HCT116 (cell line): ENCODE data around the gene COX6B2. TPM values are rescaled to one million over a fixed set of nuclear protein-coding genes. Genes with fewer than 3 reads are reported as not detected.

ENCODE experiments used
- ATAC-seq: fragments of 200-7000 bp; cut with Tn5 transposase; 2 replicates; pipeline ENCODE4 v1.9.1; 2020; ENCODE audit warnings: mild to moderate bottlenecking, moderate library complexity
- BruUV-seq: library from RNA; stranded (reverse); fragments of 400-500 nt; replicated peaks from 2 replicates; lab custom pipeline; 2021; lab: Mats Ljungman, UMichigan
- CTCF ChIA-PET: fragments of 300-600 bp; sonication (Branson Sonifier 250); formaldehyde crosslinking; loops from one replicate; lab custom pipeline; 2021; ENCODE audit warnings: antibody characterized with exemption; lab: Charles Lee
- POLR2A ChIA-PET: fragments of 300-600, 350-600 bp; sonication (Branson Sonifier 250); formaldehyde crosslinking; loops from one replicate; lab custom pipeline; 2021; ENCODE audit warnings: antibody characterized with exemption; lab: Charles Lee
- RAD21 ChIA-PET, 2 experiments: fragments of 300-600 bp; sonication (Branson Sonifier 250); formaldehyde crosslinking; loops; one replicate each; lab custom pipeline; 2023; ENCODE audit warnings: low total read pairs in 2 of 2; ENCODE audit not compliant: uncharacterized antibody in 2 of 2, unreplicated experiment in 2 of 2, low non-redundant PET in 1 of 2; lab: Charles Lee
- DNase-seq: peaks from one replicate; pipeline ENCODE4 v3.0.0-alpha.2; 2010; ENCODE audit warnings: low read depth, low spot score
- H2AFZ ChIP-seq: fragments of 200-600 bp; shearing (Covaris generic), sonication (generic); 2 replicates; pipeline ENCODE4 v1.6.1; 2017; ENCODE audit warnings: low read depth, mixed run types, mixed read lengths, antibody characterized with exemption, low read length; ENCODE audit not compliant: poor library complexity, severe bottlenecking
- H3K27ac ChIP-seq: 2 replicates; pipeline ENCODE4 v1.5.1; 2012; ENCODE audit warnings: low read depth, low read length
- H3K27me3 ChIP-seq: fragments of 200-600 bp; sonication (generic); 2 replicates; pipeline ENCODE4 v1.6.1; 2016; ENCODE audit warnings: mixed run types, low read length, mixed read lengths; ENCODE audit not compliant: insufficient read depth
- H3K36me3 ChIP-seq, 2 experiments: fragments of 200-500 bp in 1 of 2; fragments of 200-600 bp in 1 of 2; sonication (Bioruptor generic) in 1 of 2; sonication (generic) in 1 of 2; 2 replicates each; pipeline versions ENCODE4 v1.5.1 to v1.6.1; 2014 to 2016; ENCODE audit warnings: low read length in 2 of 2, inconsistent platforms in 1 of 2, mixed read lengths in 1 of 2, mixed run types in 1 of 2; ENCODE audit not compliant: insufficient read depth in 2 of 2, control insufficient read depth in 1 of 2
- H3K4me1 ChIP-seq, 2 experiments: fragments of 200-600 bp in 1 of 2; sonication (generic) in 1 of 2; 2 replicates each; pipeline versions ENCODE4 v1.5.1 to v1.6.1; 2012 to 2017; ENCODE audit warnings: low read length in 2 of 2, inconsistent platforms in 1 of 2, mild to moderate bottlenecking in 1 of 2, mixed read lengths in 1 of 2, mixed run types in 1 of 2, moderate library complexity in 1 of 2; ENCODE audit not compliant: insufficient read depth in 2 of 2, control insufficient read depth in 1 of 2
- H3K4me2 ChIP-seq: fragments of 200-600 bp; sonication (generic); 2 replicates; pipeline ENCODE4 v1.6.1; 2017; ENCODE audit warnings: mixed run types, low read length, mixed read lengths
- H3K4me3 ChIP-seq, 2 experiments: fragments of 200-600 bp in 1 of 2; sonication (generic) in 1 of 2; replicated peaks in 1 of 2; 2 replicates each; pipeline ENCODE4 v1.5.1; 2011 to 2016; ENCODE audit warnings: low read length in 2 of 2, control low read depth in 1 of 2, low read depth in 1 of 2, mild to moderate bottlenecking in 1 of 2, mixed read lengths in 1 of 2, mixed run types in 1 of 2
- H3K79me2 ChIP-seq: fragments of 200-600 bp; sonication (generic); 2 replicates; pipeline ENCODE4 v1.6.1; 2017; ENCODE audit warnings: mild to moderate bottlenecking, mixed run types, low read length, moderate library complexity, mixed read lengths; ENCODE audit not compliant: insufficient read depth
- H3K9ac ChIP-seq: fragments of 200-600 bp; sonication (generic); 2 replicates; pipeline ENCODE4 v1.6.1; 2016; ENCODE audit warnings: low read length, mixed read lengths
- H3K9me2 ChIP-seq: fragments of 200-600 bp; sonication (generic), shearing (Covaris generic); 2 replicates; pipeline ENCODE4 v1.6.1; 2017; ENCODE audit warnings: mixed run types, mild to moderate bottlenecking, moderate library complexity; ENCODE audit not compliant: insufficient read depth
- H3K9me3 ChIP-seq, 2 experiments: fragments of 200-500 bp in 1 of 2; fragments of 200-600 bp in 1 of 2; sonication (Bioruptor generic) in 1 of 2; sonication (generic) in 1 of 2; 2 replicates each; pipeline ENCODE4 v1.6.1; 2014 to 2017; ENCODE audit warnings: low read length in 2 of 2, mixed read lengths in 2 of 2, inconsistent platforms in 1 of 2, low read depth in 1 of 2, mild to moderate bottlenecking in 1 of 2, mixed run types in 1 of 2, moderate library complexity in 1 of 2; ENCODE audit not compliant: control insufficient read depth in 1 of 2, insufficient read depth in 1 of 2
- H4K20me1 ChIP-seq: fragments of 200-600 bp; sonication (generic), shearing (Covaris generic); 2 replicates; pipeline ENCODE4 v1.6.1; 2017; ENCODE audit warnings: mixed run types, mild to moderate bottlenecking, moderate library complexity; ENCODE audit not compliant: insufficient read depth
- CBX3 ChIP-seq: IDR thresholded peaks from 2 replicates; pipeline ENCODE4 v1.6.1; 2012; ENCODE audit warnings: low read depth
- CEBPB ChIP-seq: IDR thresholded peaks from 2 replicates; pipeline ENCODE4 v1.6.1; 2012; ENCODE audit warnings: low read depth
- EGR1 ChIP-seq: IDR thresholded peaks from 2 replicates; pipeline ENCODE4 v1.6.1; 2012; ENCODE audit warnings: low read depth
- ELF1 ChIP-seq: IDR thresholded peaks from 2 replicates; pipeline ENCODE4 v1.6.1; 2012; ENCODE audit warnings: low read depth, borderline replicate concordance
- EZH2 ChIP-seq: fragments of 200-600 bp; sonication (generic); IDR thresholded peaks from 2 replicates; pipeline ENCODE4 v1.6.1; 2017; ENCODE audit warnings: antibody characterized with exemption, mixed run types
- FOSL1 ChIP-seq: IDR thresholded peaks from 2 replicates; pipeline ENCODE4 v1.6.1; 2012; ENCODE audit warnings: low read depth
- POLR2A ChIP-seq: IDR thresholded peaks from 2 replicates; pipeline ENCODE4 v1.7.0; 2011; ENCODE audit warnings: borderline replicate concordance; ENCODE audit not compliant: insufficient read depth, insufficient read length; ENCODE audit errors: extremely low read depth
- POLR2AphosphoS5 ChIP-seq: IDR thresholded peaks from 2 replicates; pipeline ENCODE4 v1.6.1; 2011; ENCODE audit warnings: mild to moderate bottlenecking, low read depth, low read length, moderate library complexity
- RAD21 ChIP-seq: IDR thresholded peaks from 2 replicates; pipeline ENCODE4 v1.6.1; 2012; ENCODE audit warnings: low read depth, mild to moderate bottlenecking
- REST ChIP-seq: IDR thresholded peaks from 2 replicates; pipeline ENCODE4 v1.6.1; 2012; ENCODE audit warnings: low read depth
- SP1 ChIP-seq: IDR thresholded peaks from 2 replicates; pipeline ENCODE4 v1.6.1; 2012; ENCODE audit warnings: low read depth
- SRF ChIP-seq: IDR thresholded peaks from 2 replicates; pipeline ENCODE4 v1.6.1; 2012; ENCODE audit warnings: low read depth
- TCF7L2 ChIP-seq: IDR thresholded peaks from 2 replicates; pipeline ENCODE4 v1.7.0; 2011; ENCODE audit warnings: borderline replicate concordance, inconsistent platforms; ENCODE audit not compliant: insufficient read depth, insufficient read length; ENCODE audit errors: extremely low read depth
- intact Hi-C: fragments of 100-400 bp; cut with micrococcal nuclease; formaldehyde crosslinking; loops from 2 replicates; pipeline ENCODE4 v1.10.0; 2022
- total RNA-seq: library from RNA; stranded (reverse); gene quantifications from one replicate; pipeline ENCODE4 v1.2.1, GENCODE V29; 2021; ENCODE audit not compliant: unreplicated experiment
- TF ChIP-seq, protein P1 (sequence below), 3 experiments: fragments of 200-600 bp in 1 of 3; sonication (generic) in 1 of 3; IDR thresholded peaks in 2 of 3; conservative IDR thresholded peaks in 1 of 3; 2 replicates each; pipeline ENCODE4 v1.5.1; 2012 to 2017; ENCODE audit warnings: low read depth in 2 of 3, low read length in 2 of 3, antibody characterized with exemption in 1 of 3, borderline replicate concordance in 1 of 3, control low read depth in 1 of 3, mild to moderate bottlenecking in 1 of 3, mixed read lengths in 1 of 3, mixed run types in 1 of 3, moderate library complexity in 1 of 3; ENCODE audit not compliant: insufficient read depth in 1 of 3

COX6B2 gene
- total RNA-seq, 1 experiment from 2014 or later, result 2.4 TPM

- H3K4me1 ChIP-seq, result no peaks in the 10 kb centered on the region
- intact Hi-C loops, result no loop called here
- H3K4me3 ChIP-seq, result no peak overlapping the region
- no peak overlapping the region for H3K9ac ChIP-seq
- H4K20me1 ChIP-seq, result no peaks in the 10 kb centered on the region
- H3K4me2 ChIP-seq, result no peak overlapping the region
- H2AFZ ChIP-seq, result no peak overlapping the region
- no peak for DNase-seq
- H3K27ac ChIP-seq, result no peak overlapping the region
- ChIA-PET CTCF (no interaction called here), POLR2A (no interaction called here), RAD21 (no interaction called here)
- H3K9me2 ChIP-seq, result no peaks in the 10 kb centered on the region
- H3K79me2 ChIP-seq, result no peaks in the 10 kb centered on the region
- H3K36me3 ChIP-seq, result peaks cover 5 to 8% of the 10 kb centered on the region in 2 experiments; a peak in 3 of 4 replicates
- ATAC-seq, result no peak
- TF ChIP-seq EGR1, result no peak
- TF ChIP-seq, protein P1, sequence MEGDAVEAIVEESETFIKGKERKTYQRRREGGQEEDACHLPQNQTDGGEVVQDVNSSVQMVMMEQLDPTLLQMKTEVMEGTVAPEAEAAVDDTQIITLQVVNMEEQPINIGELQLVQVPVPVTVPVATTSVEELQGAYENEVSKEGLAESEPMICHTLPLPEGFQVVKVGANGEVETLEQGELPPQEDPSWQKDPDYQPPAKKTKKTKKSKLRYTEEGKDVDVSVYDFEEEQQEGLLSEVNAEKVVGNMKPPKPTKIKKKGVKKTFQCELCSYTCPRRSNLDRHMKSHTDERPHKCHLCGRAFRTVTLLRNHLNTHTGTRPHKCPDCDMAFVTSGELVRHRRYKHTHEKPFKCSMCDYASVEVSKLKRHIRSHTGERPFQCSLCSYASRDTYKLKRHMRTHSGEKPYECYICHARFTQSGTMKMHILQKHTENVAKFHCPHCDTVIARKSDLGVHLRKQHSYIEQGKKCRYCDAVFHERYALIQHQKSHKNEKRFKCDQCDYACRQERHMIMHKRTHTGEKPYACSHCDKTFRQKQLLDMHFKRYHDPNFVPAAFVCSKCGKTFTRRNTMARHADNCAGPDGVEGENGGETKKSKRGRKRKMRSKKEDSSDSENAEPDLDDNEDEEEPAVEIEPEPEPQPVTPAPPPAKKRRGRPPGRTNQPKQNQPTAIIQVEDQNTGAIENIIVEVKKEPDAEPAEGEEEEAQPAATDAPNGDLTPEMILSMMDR (IDR thresholded peaks at IDR 0.05 in 2 of 3, conservative IDR thresholded peaks at IDR 0.05 in 1 of 3; ENCODE audit: borderline replicate concordance in 1 of 3, insufficient read depth in 1 of 3, low read depth in 2 of 3, low read length in 2 of 3), result no peak
- no peak for TF ChIP-seq REST
- TF ChIP-seq POLR2A, result no peak
- TF ChIP-seq CEBPB, result no peak
- no peak for TF ChIP-seq CBX3
- TF ChIP-seq SP1, result no peak
- no peak for TF ChIP-seq FOSL1
- no peak for TF ChIP-seq EZH2
- no peak for TF ChIP-seq ELF1
- TF ChIP-seq SRF, result no peak
- no peak for TF ChIP-seq TCF7L2
- no peak for TF ChIP-seq POLR2AphosphoS5
- no peak for TF ChIP-seq RAD21
- no TSS peak for BruUV-seq
- H3K27me3 ChIP-seq, result no peaks in the 10 kb centered on the region
- no peaks in the 10 kb centered on the region for H3K9me3 ChIP-seq
Measured at GRCh38 chr19:55309448-55309847, 45.1 kb downstream of the COX6B2 start.
